Kidney (tissue), 14 donors: Measurements from ENCODE around the gene SLC27A1. TPM values are rescaled to one million over a fixed set of nuclear protein-coding genes. Genes with fewer than 3 reads are reported as not detected.
A peak's percentile ranks its signal among the peaks of the same experiment; 100 is the strongest.
"Not testable (repeated sequence)": the region's sequence is repeated elsewhere in the genome, so short reads cannot be mapped to it uniquely, and the experiment has no call there.

Experiments used
- DNase-seq, 5 donors: peaks; one replicate each; pipeline ENCODE4 v3.0.0-alpha.2; 2013 to 2020
- FAIRE-seq: peaks from 2 replicates; lab custom pipeline; 2012; peaks lifted over from hg19 to GRCh38; lab: Jason Lieb, UNC
- H3K27ac ChIP-seq, 2 donors: one replicate each; pipeline ENCODE4 v1.7.0; 2013; ENCODE audit warnings: low read depth in 2 of 2, low read length in 2 of 2, inconsistent platforms in 1 of 2
- H3K27me3 ChIP-seq: one replicate; pipeline ENCODE4 v1.7.1; 2013; ENCODE audit warnings: low read length, inconsistent platforms; ENCODE audit not compliant: control insufficient read depth, insufficient read depth
- H3K36me3 ChIP-seq, 3 donors: one replicate each; pipeline versions ENCODE4 v1.7.0 to v1.7.1; 2013; ENCODE audit warnings: low read length in 3 of 3, control low read depth in 1 of 3, inconsistent platforms in 1 of 3; ENCODE audit not compliant: insufficient read depth in 3 of 3, control insufficient read depth in 2 of 3
- H3K4me1 ChIP-seq, 3 donors: one replicate each; pipeline versions ENCODE4 v1.7.0 to v1.7.1; 2013; ENCODE audit warnings: low read length in 3 of 3, inconsistent platforms in 1 of 3, low read depth in 1 of 3; ENCODE audit not compliant: control insufficient read depth in 2 of 3, insufficient read depth in 2 of 3
- H3K4me3 ChIP-seq, 3 donors: one replicate each; pipeline versions ENCODE4 v1.7.0 to v1.8.1; 2013; ENCODE audit warnings: low read length in 3 of 3, control low read depth in 1 of 3, inconsistent platforms in 1 of 3
- H3K9ac ChIP-seq, 3 donors: one replicate each; pipeline versions ENCODE4 v1.7.0 to v1.7.1; 2013; ENCODE audit warnings: low read length in 3 of 3, control low read depth in 1 of 3, inconsistent platforms in 1 of 3
- H3K9me3 ChIP-seq, 3 donors: one replicate each; pipeline versions ENCODE4 v1.7.0 to v1.7.1; 2013; ENCODE audit warnings: low read length in 3 of 3, control low read depth in 1 of 3, inconsistent platforms in 1 of 3; ENCODE audit not compliant: control insufficient read depth in 2 of 3, insufficient read depth in 1 of 3
- CTCF ChIP-seq: IDR thresholded peaks from 3 replicates; pipeline ENCODE4 v1.5.1; 2012; ENCODE audit warnings: mild to moderate bottlenecking, moderate library complexity, borderline replicate concordance; ENCODE audit not compliant: insufficient read depth; ENCODE audit errors: extremely low read depth
- intact Hi-C: fragments of 100-400 bp; cut with DNase I; formaldehyde crosslinking; loops from one replicate; pipeline ENCODE4 v1.11.1; 2022
- polyA plus RNA-seq: library from polyadenylated mRNA; stranded (reverse); fragments of 350-450 nt; fragmentation: Illumina TruSeq; extraction: RNeasy Lipid Tissue Mini Kit (QIAGEN cat#74804); gene quantifications from one replicate; pipeline ENCODE4 v1.2.3, GENCODE V29; 2014; ENCODE audit warnings: low read depth, low replicate concordance; ENCODE audit not compliant: insufficient read depth
- total RNA-seq: library from RNA; stranded (reverse); fragmentation: NEBNext Ultra II Directional; extraction: Animal tissue kit (Norgen Biotek cat#: 25700); gene quantifications from one replicate; pipeline ENCODE4 v1.2.1, GENCODE V29; 2021
- donor health status: control.
- donor health status: control.
- donor health status: control.
- donor health status: control.
- donor health status: control.
- donor health status: DM: yes; HTN: yes; CAD: no.
- donor health status: Normal renal cell carcinoma (clear cell type).

Gene SLC27A1
- total and polyA plus RNA-seq, 2 donors from 2014 or later, result 16.9 to 21.9 TPM

- no peak for TF ChIP-seq CTCF
- Histone ChIP-seq H3K4me1 (peaks cover 0 to 22% (median 4%) of the 10 kb centered on the region in 3 donors), H3K4me3 (peak overlapping the region; percentile 73 to 93 (median 80)), H3K27me3 (no peaks in the 10 kb centered on the region), H3K27ac (peak overlapping the region; percentile 89 to 93), H3K9ac (peak overlapping the region; percentile 49 to 91 (median 71)), H3K36me3 (no peaks in the 10 kb centered on the region), H3K9me3 (no peaks in the 10 kb centered on the region)
- intact Hi-C loops, result loop anchor here (10.0 kb wide), 1 partner anchor 135 kb away; the partner anchor contains the start of genes ANO8 and GTPBP3
- DNase-seq (peak; percentile 93 to 99 (median 97)), FAIRE-seq (no peak)
Observed at GRCh38 chr19:17469481-17470067, 750 bp upstream of the SLC27A1 start.

- Histone ChIP-seq H3K27ac (no peak overlapping the region), H3K4me1 (peaks cover 0 to 24% (median 4%) of the 10 kb centered on the region in 3 donors), H3K27me3 (no peaks in the 10 kb centered on the region), H3K36me3 (no peaks in the 10 kb centered on the region), H3K4me3 (peak overlapping the region in 2 of 3 donors; percentile 50 to 80), H3K9ac (peak overlapping the region in 1 of 3 donors; percentile 21), H3K9me3 (no peaks in the 10 kb centered on the region)
- DNase-seq (no peak), FAIRE-seq (no peak)
- no peak for TF ChIP-seq CTCF
- intact Hi-C loops, result no loop called here
Observed at GRCh38 chr19:17471410-17472125, 1.2 kb downstream of the SLC27A1 start.

GRCh38 chr19:17473041-17473440 is 2.7 kb downstream of the SLC27A1 start:
- Histone ChIP-seq H3K27me3 (no peaks in the 10 kb centered on the region), H3K4me3 (no peak overlapping the region), H3K36me3 (no peaks in the 10 kb centered on the region), H3K9me3 (no peaks in the 10 kb centered on the region), H3K9ac (no peak overlapping the region), H3K4me1 (peaks cover 0 to 24% (median 4%) of the 10 kb centered on the region in 3 donors), H3K27ac (no peak overlapping the region)
- TF ChIP-seq CTCF, result no peak
- intact Hi-C loops, result no loop called here
- DNase-seq (no peak), FAIRE-seq (no peak)

GRCh38 chr19:17475011-17475540 is 4.8 kb downstream of the SLC27A1 start:
- H3K9ac ChIP-seq, H3K27me3 ChIP-seq, DNase-seq, H3K9me3 ChIP-seq, H3K36me3 ChIP-seq, FAIRE-seq, H3K27ac ChIP-seq, intact Hi-C loops, H3K4me3 ChIP-seq: not testable (repeated sequence)
- H3K4me1 ChIP-seq, result peaks cover 0 to 13% (median 0%) of the 10 kb centered on the region in 3 donors
